Retina (tissue), 1 donor: Measurements from ENCODE around the gene GIMAP5.
"Not testable (repeated sequence)": the region's sequence is repeated elsewhere in the genome, so short reads cannot be mapped to it uniquely, and the experiment has no call there.

ENCODE experiments used
- DNase-seq: peaks from one replicate; pipeline ENCODE4 v3.0.0-alpha.2; 2016

GIMAP5 gene

DNA sequence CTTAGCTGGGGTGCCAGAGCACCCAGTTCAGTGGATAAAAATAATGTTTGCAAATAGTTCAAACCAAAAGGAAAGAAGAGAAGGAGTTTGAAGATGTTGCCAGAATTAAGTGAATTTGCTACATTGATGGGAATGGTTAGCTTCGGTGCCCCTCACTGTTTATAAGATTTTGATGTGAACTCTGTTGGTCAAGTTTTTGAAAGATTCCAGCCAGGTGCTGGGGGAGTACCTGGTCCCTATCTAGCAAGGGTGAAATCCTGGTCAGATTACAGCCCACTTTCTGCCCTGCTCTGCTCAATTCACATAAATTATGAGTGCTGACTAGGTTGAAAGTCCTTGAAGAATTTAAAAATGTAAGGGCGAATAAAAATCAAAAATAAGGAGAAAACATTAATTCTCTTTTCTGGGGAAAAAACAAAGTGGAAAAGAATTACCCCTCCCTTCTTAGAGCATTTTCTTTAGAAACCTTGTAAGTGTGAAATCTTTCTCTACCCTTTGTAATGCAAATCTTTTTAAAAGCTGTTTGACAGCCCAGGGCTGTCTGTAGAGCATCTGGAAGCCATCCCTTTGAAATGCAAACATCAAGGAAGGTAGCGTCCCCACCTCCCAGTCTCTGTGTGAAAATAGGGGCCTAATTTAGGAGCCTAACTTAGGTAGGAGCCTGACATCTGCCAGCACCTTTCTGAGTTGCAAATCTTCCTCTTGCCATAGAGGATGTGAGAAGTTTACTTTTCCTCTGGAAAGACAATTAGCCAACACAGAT is 1.4 kb upstream of the GIMAP5 start:
- no peak for DNase-seq

DNA sequence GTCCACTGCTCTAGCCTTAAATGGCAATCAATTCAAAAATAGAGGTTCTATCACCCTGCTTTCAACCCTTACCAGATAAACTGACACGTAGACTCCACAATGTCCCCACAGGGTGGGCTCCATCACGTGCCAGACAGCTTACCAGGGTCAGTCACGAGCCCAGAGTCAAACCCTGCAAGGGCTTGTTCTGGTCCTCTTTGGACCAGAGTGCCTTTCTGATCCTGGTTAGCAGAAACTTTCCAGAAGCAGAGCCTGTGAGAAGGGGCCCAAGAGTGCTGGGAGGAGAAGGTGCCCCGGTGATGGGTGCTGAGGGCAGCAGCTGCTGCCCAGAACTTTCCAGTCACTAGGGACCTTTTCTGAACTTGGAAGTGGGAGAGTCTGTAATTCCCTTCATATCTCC is 354 bp upstream of the GIMAP5 start:
- no peak for DNase-seq

GRCh38 chr7:150738092-150738491 is 874 bp downstream of the GIMAP5 start:
- DNase-seq: no peak

- no peak for DNase-seq
Measured at GRCh38 chr7:150738591-150739001, 1.4 kb downstream of the GIMAP5 start.

GRCh38 chr7:150739033-150739432 is 1.8 kb downstream of the GIMAP5 start:
- DNase-seq: no peak

- no peak for DNase-seq
Measured at GRCh38 chr7:150740053-150740452, 2.8 kb downstream of the GIMAP5 start.

DNA sequence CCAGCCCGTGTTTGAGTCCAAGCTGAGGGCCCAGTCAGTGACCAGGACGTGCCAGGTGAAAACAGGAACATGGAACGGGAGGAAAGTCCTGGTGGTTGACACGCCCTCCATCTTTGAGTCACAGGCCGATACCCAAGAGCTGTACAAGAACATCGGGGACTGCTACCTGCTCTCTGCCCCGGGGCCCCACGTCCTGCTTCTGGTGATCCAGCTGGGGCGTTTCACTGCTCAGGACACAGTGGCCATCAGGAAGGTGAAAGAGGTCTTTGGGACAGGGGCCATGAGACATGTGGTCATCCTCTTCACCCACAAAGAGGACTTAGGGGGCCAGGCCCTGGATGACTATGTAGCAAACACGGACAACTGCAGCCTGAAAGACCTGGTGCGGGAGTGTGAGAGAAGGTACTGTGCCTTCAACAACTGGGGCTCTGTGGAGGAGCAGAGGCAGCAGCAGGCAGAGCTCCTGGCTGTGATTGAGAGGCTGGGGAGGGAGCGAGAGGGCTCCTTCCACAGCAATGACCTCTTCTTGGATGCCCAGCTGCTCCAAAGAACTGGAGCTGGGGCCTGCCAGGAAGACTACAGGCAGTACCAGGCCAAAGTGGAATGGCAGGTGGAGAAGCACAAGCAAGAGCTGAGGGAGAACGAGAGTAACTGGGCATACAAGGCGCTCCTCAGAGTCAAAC is 5.2 kb downstream of the GIMAP5 start:
- no peak for DNase-seq

GRCh38 chr7:150744041-150744656 is 6.9 kb downstream of the GIMAP5 start:
- no peak for DNase-seq

GRCh38 chr7:150745086-150745485 is 7.9 kb downstream of the GIMAP5 start:
- no peak for DNase-seq

- no peak for DNase-seq
Measured at GRCh38 chr7:150745876-150746275, 8.7 kb downstream of the GIMAP5 start.

DNA sequence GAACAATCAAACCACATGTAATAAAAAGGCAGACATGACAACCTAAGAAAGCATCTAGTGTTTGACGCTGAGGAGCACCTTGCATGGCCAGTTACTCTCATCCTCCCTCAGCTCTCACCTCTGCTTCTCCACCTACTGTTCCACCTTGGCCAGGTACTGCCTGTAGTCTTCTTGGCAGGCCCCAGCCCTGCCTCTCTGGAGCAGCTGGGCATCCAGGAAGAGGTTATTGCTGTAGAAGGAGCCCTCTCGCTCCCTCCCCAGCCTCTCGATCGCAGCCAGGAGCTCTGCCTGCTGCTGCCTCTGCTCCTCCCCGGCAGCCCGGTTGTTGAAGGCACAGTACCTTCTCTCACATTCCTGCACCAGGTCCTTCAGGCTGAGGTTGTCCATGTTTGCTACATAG is 9.7 kb downstream of the GIMAP5 start:
- no peak for DNase-seq

- DNase-seq: no peak
Measured at GRCh38 chr7:150748376-150748775, 11.2 kb downstream of the GIMAP5 start.

DNA sequence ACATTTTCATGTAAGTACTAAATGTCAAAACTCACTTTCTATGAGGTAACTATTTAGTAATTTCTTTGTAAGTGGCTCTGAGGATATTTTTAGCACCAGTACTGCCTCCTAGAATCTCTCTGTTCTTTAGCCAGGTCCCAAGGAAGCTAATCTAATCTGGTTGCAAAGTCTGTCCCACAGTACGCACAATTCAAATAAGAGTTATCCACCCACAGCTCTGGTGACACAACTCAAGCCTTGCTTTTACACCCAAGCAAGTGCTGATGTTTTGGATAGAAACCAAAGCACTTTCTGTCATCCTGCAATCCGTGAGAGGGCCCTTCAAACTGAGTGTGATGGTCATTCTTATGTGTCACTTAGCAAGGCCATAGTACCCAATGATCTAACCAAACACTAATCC is 14.5 kb downstream of the GIMAP5 start:
- DNase-seq: no peak

- no peak for DNase-seq
Measured at GRCh38 chr7:150753239-150753638, 16.0 kb downstream of the GIMAP5 start.

GRCh38 chr7:150753826-150754603 is 16.8 kb downstream of the GIMAP5 start:
- DNase-seq: no peak

- no peak for DNase-seq
Measured at GRCh38 chr7:150754951-150755350, 17.7 kb downstream of the GIMAP5 start.

GRCh38 chr7:150755473-150756099 is 18.4 kb downstream of the GIMAP5 start:
- DNase-seq: no peak

DNA sequence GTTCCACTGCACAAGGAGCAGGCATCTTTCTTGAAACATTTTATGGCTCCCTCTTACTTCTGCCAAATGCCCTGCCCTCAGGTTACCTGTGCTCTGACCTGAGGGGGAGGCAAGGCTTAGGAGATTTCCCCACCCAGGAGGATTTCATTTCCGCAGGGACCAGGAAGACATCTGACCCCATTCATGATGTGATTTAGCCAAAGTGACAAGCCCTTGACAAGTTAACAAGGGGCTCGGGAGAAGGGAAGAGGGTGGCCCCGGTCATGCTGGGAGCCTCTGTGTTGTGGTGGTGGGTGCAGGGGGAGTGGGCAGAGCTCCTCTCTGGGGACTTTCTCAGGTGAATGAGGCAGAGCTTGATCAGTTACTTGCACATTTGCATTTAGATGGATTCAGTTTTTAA is 18.9 kb downstream of the GIMAP5 start:
- DNase-seq: no peak

DNA sequence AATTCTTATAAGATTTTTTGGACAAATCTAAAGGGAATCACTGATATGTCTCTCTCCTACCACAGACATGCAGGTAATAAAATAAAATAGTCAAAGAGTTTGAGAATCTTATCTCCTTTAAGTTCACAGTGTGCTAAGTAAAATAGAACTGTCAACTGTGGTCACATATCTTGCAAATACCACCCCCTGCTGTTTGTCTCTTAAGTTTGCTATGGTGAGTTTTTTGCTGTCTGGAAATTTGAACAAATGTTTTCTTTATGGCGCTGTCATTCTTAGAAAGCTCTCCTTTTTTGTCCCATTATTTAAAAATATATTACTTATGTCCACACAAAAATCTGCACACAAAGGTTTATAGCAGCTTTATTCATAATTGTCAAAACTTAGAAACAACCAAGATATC is 19.6 kb downstream of the GIMAP5 start:
- DNase-seq: no peak

DNA sequence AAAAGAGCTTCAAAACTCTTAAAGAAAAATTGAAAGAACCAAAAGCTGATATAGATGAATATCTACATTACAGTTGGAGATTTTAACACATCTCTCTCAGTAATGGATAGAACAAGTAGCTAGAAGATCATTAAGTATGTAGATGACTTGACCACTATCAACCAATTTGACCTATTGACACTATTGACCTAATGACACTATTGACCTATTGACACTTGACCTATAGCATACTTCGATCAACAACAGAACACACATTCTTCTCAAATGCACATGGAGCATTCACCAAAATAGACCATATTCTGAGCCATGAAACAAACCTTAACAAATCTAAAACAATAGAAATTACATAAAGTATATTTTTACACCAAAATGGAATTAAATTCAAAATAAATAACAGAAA is 22.3 kb downstream of the GIMAP5 start:
- no peak for DNase-seq

DNA sequence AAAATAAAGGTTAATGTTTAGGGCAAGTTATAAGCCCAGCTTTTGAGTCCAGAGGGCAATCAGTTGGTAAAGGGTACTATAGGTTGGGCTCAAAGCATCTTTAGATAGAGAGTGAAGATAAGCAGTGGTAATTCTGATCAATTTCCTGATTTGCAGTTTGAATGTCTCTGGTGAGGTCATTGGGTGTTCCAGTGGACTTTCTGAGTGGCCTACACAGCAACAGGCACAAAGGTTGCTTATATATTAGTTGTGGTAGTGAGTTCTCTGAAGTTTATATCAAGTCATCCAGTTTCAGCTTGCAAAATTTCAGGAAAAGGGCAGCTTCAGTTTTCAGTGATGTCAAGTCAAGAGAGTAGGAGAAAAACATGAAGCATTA is 29.1 kb downstream of the GIMAP5 start:
- no peak for DNase-seq

DNA sequence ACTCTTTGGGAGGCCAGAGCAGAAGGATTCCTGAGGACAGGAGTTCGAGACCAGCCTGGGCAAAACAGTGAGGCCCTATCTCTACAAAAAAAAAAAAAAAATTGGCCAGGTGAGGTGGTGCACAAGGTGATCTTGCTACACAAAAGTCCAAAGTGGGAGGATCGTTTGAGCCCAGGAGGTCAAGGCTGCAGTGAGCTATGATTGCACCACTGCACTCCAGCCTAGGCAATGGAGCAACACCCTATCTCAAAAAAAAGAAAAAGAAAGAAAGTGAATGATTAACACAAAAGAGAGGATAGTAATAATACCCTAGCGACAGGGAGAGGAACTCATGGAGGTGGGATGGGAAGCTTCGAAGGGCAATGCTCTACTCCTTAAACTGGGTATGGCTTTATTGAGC is 32.5 kb downstream of the GIMAP5 start:
- DNase-seq: no peak

DNA sequence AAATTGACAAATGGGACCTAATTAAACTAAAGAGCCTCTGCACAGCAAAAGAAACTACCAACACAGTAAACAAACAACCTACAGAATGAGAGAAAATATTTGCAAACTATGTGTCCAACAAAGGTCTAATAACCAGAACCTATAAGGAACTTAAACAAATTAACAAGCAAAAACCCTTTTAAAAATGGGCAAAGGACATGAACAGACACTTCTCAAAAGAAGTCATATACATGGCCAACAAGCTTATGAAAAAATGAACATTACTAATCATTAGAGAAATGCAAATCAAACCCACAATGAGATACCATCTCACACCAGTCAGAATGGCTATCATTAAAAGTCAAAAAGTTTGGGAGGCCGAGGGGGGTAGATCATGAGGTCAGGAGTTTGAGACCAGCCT is 36.9 kb downstream of the GIMAP5 start:
- not testable (repeated sequence) for DNase-seq
